Raji (cell line): ENCODE results near the gene HDGFL2.

ENCODE experiments used
- POLR2A ChIP-seq: IDR thresholded peaks from 2 replicates; pipeline ENCODE4 v1.6.1; 2011; ENCODE audit warnings: low read depth, low read length, control low read depth; ENCODE audit not compliant: insufficient read depth

The HDGFL2 gene

GRCh38 chr19:4521888-4522242 is 49.8 kb downstream of the HDGFL2 start:
- TF ChIP-seq POLR2A = no peak

- TF ChIP-seq POLR2A = no peak
Observed at GRCh38 chr19:4522291-4523002, 50.4 kb downstream of the HDGFL2 start.

DNA sequence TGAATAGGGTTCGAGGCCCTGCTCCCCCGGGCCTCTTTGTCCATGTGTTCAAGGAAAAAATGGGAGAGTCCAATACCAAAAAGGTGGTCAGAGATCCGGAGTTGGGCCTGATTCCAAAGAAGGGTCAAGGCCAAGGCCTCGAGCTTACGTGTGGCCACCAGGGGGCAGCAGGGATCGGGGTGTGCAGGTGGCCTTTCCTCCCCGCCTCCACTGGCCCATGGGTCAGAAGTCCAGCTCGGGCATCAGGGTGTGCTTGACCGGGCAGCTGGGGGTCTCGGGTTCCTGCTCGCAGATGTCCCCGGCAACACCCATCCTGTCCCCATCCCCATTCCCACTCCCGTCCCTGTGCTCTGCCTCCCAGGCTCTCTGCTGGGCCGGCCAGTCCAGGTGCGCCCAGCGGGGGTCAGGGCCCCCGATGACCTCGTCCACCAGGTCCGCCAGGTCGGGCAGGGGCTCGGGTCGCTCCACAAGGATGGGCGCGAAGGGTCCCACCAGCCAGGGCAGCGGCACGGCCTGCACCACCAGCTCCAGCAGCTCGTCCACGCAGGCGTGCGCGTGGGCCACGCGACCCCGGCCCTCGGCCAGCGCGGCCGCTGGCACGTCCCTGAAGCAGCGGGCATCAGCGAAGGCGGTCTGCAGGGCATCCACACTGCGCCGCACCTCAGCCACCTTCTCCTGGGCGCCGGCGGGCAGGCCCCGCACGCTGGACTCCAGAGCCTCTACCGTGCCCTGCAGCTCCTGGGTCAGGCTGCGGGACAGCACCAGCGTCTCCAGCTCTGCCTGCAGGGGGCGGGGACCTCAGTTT is 51.4 kb downstream of the HDGFL2 start:
- no peak for TF ChIP-seq POLR2A

DNA sequence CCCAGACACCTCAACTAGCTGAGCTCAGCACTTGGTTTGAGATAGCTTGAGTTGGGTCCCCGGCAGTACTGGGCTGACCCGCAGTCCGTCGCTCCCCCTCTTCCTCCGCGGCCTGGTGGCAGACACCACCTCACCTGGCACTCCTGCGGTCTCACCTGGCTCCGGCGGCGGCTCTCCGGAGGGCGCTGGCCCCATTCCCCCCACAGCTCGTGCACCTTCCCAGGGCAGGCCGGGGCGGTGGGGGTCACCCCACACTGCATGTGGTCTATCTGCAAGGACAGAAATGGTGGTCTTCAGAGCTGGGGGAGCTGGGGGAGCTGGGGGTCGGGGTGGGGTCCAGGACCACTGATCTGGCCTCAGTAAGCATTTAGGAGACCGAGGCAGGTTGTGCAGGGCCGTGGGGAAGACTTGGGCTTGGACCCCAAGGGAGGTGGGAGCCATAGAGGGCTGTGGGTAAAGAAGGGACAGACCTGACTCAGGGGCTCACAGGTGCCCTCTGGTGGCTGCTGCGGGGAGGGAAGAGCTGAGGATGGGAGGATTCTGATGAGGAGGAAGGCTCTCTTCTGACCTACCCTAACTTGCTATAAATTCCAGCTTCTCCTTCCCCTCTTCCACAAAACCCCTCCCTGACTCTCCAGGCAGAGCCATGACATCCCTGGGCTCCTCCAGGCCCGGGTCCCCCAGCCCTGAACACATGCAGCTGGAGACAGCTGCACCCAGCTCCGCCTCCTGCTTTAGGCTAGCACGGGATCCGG is 52.9 kb downstream of the HDGFL2 start:
- TF ChIP-seq POLR2A = no peak

- TF ChIP-seq POLR2A = no peak
Observed at GRCh38 chr19:4525563-4526002, 53.5 kb downstream of the HDGFL2 start.

- TF ChIP-seq POLR2A = no peak
Observed at GRCh38 chr19:4528843-4529242, 56.7 kb downstream of the HDGFL2 start.

DNA sequence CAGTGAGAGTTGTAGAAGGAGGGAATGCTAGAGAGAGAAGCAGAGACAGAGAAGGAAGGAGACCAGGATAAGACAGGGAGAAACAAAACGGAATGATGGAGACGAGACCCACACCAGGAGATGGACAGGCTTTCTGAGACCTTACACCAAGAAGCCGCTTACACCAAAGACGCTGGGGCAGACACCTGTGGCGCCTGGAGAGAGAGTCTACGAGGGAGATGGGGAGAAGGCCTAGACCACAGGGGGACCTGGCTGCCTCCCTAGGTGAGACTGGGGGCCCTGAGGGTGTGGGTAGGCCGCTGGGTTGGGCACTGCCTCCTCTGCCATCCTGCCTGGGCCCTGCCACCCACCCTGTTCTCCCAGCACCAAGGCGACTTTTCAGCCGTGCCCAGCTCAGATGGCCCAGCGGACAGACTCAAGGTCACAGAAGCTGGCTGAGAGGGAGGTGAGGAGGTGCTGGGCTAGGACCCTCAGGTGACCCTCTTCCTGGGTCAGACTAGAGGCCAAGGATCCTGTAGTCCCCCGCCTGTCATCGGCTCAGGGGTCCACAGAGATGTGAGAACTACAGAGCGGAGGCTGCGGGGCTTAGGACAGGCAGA is 57.9 kb downstream of the HDGFL2 start:
- TF ChIP-seq POLR2A = no peak

GRCh38 chr19:4531562-4532165 is 59.6 kb downstream of the HDGFL2 start:
- TF ChIP-seq POLR2A = no peak

GRCh38 chr19:4533334-4533733 is 61.2 kb downstream of the HDGFL2 start:
- TF ChIP-seq POLR2A = no peak

DNA sequence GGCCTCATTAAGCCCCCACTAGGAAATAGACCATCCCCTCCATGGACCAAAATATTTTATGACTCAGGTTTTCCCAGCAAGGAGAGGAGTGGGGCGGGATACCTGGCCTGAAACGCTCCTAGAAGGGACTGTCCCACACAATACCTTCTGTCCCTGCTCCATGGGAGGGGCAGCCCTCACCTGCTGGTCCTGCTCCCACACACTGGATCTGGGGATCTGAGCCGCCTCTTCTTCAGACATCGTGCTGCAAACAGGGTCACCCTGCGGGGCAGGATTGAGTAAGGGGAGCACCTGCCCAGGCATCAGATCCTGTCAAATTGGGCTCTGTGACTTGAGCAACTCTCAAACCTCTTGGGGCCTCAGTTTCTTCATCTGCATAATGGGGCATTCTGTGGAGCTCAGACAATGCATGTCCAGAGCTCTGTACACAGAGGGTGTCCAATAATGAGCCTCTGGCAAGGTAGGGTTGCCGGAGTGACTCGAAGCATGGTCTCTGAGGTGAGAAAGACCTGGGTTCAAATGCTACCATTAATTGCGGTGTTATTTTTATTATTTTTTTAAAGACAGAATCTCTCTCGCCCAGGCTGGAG is 61.8 kb downstream of the HDGFL2 start:
- no peak for TF ChIP-seq POLR2A

- no peak for TF ChIP-seq POLR2A
Observed at GRCh38 chr19:4534836-4535658, 63.0 kb downstream of the HDGFL2 start, which contains the start of gene PLIN5. PLIN5 (minus strand) TSS chr19:4535224; CDS start chr19:4534074, 1,150 bp downstream.

DNA sequence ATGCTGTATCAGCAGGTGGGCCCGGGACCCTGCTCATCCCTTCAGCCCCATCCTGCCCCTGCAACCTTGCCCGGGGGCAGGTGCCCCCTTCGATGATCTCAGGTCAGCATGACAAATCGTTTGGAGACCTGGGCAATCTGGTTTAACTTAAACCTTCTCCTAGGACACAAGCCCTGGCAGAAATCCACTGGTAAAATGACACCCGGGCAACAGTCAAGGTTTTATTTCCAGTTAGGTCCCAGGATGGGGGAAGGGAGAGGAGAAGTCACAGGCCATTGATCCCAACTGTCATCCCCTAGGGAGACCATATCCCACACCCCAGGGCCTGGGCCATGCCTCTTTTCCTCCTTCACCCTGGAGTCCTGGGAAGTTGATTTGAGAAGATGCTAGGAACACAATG is 64.7 kb downstream of the HDGFL2 start:
- TF ChIP-seq POLR2A = no peak

GRCh38 chr19:4537953-4538600 is 66.0 kb downstream of the HDGFL2 start:
- no peak for TF ChIP-seq POLR2A
